ENCODE measurements around the gene MAGOH.
"Not testable (repeated sequence)": the region's sequence is repeated elsewhere in the genome, so short reads cannot be mapped to it uniquely, and the experiment has no call there.

MAGOH gene

GRCh38 chr1:53190210-53190611, 48.1 kb downstream of the MAGOH start:
- FAIRE-seq = no peak
- no peak for DNase-seq (ENCODE audit: insufficient read length, low spot score)

GRCh38 chr1:53189061-53189460, 49.3 kb downstream of the MAGOH start:
- DNase-seq (ENCODE audit: insufficient read length, low spot score) = no peak
- FAIRE-seq = no peak

DNA sequence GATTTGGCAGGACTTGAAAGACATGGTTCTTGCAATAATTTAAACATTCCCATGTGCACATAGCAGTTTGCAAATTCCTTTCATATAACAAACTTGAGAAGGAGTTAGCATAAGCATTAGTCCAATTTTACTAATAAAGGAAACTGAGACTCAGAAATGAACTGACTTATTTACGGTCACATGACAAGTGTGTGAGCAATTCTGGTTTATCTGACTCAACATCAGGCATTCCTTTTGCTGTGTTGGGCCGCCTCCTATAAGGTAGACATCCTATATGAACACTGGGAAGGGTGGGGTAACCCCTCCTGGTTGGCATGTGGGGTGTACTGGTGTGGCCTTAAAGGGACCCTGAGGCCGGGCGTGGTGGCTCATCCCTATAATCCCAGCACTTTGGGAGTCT, 50.2 kb downstream of the MAGOH start:
- DNase-seq (ENCODE audit: insufficient read length, low spot score) = no peak
- no peak for FAIRE-seq

- FAIRE-seq (no peak), DNase-seq (ENCODE audit: insufficient read length, low spot score) (no peak)
Observed at GRCh38 chr1:53187401-53187800, 50.9 kb downstream of the MAGOH start.

DNA sequence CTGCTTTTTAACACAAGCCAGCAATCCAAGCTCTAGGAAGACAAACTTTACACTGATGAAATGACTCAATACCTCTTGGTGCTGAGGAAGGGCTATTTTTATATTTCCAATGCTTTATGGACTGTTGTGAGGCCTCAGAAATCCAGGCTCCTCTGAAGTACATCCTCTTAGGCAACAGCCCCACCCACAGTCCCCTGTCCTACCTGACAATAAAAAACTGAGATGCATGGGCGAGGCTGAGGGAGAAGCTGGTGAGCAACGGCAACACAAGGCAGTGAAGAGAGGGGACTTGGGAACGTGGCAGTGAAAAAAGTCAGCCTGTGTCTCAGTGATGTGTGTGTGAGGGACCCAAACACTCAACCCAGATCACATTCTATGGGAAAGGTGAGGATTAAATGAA, 51.8 kb downstream of the MAGOH start:
- FAIRE-seq (no peak), DNase-seq (ENCODE audit: insufficient read length, low spot score) (no peak)

GRCh38 chr1:53185955-53186297, 52.4 kb downstream of the MAGOH start:
- FAIRE-seq; DNase-seq (ENCODE audit: insufficient read length, low spot score): not testable (repeated sequence)

DNA sequence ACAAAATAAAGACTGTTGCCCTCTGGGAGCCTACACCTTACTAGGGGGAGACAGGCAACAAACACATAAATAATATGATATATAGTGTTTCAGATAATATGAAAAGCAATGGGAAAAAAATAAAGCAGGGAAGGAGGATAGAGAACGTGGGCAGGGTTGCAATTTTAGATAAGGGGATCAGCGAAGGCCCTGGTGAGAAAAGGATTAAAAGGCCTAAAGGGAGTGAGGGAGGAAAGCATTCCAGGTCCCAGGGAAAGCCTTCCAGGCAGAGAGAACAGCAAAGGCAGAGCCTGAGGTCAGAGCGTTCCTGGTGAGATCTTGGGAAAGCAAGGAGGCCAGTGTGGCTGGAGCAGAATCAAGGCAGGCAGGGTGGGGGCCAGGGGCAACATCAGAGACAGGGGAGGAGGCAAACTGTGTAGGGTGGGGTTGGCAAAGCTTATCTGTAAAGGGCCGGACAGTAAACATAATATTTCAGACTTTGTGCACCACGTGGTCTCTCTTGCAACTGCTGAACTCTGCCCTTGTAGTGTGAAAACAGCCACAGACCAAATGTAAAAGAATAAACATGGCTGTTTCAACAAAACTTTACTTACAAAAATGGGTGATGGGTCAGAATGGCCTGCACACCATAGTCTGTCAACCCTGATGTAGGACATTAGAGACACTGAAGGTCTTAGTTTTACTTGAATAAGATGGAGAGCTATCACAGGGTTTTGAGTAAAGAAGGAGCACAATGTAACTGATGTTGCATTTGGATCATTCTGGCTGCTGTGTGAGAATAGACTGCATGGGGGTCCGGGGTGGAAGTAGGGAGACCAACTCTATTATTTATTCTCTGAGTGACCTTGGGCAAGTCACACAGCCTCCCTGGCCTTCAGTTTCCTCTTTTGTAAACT, 55.0 kb downstream of the MAGOH start:
- no peak for FAIRE-seq

GRCh38 chr1:53182716-53183094, 55.6 kb downstream of the MAGOH start:
- no peak for FAIRE-seq

More for the DNA sequence above, 55.0 kb downstream of the MAGOH start:
- DNase-seq (ENCODE audit: insufficient read length, low spot score) = no peak

GRCh38 chr1:53182111-53182593, 56.2 kb downstream of the MAGOH start:
- peak; percentile 59 for FAIRE-seq

More at GRCh38 chr1:53182716-53183094, 55.6 kb downstream of the MAGOH start:
- DNase-seq (ENCODE audit: insufficient read length, low spot score) = no peak

DNA sequence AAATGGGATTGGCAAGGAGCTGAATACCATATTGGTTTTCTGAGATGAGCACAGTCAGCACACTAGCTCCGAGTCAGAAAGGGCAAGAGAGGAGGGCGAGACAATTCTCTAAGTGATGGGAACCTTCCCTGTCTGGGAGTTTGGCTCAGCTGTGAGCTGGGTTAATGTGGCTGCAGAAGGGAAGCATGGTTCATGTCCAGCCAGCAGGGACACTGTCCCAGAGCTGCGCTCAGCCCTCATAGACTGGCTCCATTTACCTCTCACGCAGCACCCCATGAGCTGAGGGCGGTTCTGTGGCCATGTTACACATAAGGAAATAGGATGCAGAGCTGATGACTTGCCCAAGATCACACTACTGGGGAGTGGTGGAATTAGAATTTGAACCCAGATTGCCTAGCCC, 57.4 kb downstream of the MAGOH start:
- DNase-seq (ENCODE audit: insufficient read length, low spot score) (no peak), FAIRE-seq (no peak)

More at GRCh38 chr1:53182111-53182593, 56.2 kb downstream of the MAGOH start:
- DNase-seq (ENCODE audit: insufficient read length, low spot score) = peak; percentile 64

- FAIRE-seq (no peak), DNase-seq (ENCODE audit: insufficient read length, low spot score) (no peak)
Observed at GRCh38 chr1:53180226-53180625, 58.1 kb downstream of the MAGOH start.
